ENCODE results near the gene PCDHGB7.
"Not testable (repeated sequence)": the region's sequence is repeated elsewhere in the genome, so short reads cannot be mapped to it uniquely, and the experiment has no call there.

PCDHGB7 gene

DNA sequence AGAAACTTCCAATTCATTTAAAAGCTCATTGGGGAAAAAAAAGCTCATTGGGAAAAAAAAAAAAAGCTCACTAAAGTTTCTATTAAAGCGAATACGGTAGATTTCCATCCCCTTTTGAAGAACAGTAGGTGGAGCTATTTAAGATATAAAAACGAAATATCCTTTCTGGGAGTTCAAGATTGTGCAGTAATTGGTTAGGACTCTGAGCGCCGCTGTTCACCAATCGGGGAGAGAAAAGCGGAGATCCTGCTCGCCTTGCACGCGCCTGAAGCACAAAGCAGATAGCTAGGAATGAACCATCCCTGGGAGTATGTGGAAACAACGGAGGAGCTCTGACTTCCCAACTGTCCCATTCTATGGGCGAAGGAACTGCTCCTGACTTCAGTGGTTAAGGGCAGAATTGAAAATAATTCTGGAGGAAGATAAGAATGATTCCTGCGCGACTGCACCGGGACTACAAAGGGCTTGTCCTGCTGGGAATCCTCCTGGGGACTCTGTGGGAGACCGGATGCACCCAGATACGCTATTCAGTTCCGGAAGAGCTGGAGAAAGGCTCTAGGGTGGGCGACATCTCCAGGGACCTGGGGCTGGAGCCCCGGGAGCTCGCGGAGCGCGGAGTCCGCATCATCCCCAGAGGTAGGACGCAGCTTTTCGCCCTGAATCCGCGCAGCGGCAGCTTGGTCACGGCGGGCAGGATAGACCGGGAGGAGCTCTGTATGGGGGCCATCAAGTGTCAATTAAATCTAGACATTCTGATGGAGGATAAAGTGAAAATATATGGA is 13.0 kb downstream of the PCDHGB7 start, which contains the start of gene PCDHGA12:
TSS of gene PCDHGA12 (plus strand) at position 176 of the 782 bp plus-strand sequence. CDS start at position 429, 253 bp downstream.
- no peak for DNase-seq

DNA sequence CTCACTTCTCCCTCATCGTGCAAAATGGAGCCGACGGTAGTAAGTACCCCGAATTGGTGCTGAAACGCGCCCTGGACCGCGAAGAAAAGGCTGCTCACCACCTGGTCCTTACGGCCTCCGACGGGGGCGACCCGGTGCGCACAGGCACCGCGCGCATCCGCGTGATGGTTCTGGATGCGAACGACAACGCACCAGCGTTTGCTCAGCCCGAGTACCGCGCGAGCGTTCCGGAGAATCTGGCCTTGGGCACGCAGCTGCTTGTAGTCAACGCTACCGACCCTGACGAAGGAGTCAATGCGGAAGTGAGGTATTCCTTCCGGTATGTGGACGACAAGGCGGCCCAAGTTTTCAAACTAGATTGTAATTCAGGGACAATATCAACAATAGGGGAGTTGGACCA is 13.8 kb downstream of the PCDHGB7 start:
- no peak for DNase-seq

DNA sequence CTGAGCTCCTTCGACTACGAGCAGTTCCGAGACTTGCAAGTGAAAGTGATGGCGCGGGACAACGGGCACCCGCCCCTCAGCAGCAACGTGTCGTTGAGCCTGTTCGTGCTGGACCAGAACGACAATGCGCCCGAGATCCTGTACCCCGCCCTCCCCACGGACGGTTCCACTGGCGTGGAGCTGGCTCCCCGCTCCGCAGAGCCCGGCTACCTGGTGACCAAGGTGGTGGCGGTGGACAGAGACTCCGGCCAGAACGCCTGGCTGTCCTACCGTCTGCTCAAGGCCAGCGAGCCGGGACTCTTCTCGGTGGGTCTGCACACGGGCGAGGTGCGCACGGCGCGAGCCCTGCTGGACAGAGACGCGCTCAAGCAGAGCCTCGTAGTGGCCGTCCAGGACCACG is 14.8 kb downstream of the PCDHGB7 start:
- not testable (repeated sequence) for DNase-seq

DNA sequence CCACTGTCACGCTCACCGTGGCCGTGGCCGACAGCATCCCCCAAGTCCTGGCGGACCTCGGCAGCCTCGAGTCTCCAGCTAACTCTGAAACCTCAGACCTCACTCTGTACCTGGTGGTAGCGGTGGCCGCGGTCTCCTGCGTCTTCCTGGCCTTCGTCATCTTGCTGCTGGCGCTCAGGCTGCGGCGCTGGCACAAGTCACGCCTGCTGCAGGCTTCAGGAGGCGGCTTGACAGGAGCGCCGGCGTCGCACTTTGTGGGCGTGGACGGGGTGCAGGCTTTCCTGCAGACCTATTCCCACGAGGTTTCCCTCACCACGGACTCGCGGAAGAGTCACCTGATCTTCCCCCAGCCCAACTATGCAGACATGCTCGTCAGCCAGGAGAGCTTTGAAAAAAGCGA is 15.2 kb downstream of the PCDHGB7 start:
- not testable (repeated sequence) for DNase-seq

DNA sequence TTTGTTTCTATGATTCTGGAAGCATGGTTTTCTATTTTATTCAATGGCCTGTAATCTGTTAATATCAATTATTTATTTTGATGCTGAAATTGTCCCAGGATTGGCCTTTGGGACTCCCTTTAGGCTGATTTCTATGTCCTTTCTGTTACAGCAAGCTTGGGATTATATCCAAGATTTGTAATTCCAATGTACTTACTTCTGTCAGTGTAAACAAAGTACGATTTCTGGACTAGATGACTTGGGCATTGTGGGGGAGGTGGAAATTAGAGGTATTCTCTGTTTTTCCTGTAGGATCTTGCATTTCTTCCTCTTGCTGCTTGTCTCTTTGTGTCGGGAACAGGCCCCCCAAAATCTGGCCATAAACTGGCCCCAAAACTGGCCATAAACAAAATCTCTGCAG is 16.5 kb downstream of the PCDHGB7 start:
- no peak for DNase-seq

DNA sequence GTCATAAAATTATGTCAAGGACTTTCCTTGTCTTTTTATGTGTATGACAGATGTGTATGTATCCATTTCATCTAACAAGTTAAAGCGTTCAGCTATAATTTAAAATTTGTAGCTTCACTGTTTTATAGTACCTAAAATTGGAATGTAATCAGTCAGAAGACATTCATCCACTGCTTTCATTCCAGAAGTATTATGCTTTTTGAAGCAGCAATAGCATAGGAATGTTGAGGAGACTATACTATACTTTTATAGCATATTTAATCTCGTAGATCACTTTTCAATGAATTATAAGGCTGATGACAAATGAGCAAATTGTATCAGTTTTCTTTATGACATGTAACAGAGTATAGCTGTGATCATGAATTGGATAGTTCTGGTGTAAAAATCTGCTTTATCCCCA is 19.7 kb downstream of the PCDHGB7 start:
- DNase-seq = no peak

DNA sequence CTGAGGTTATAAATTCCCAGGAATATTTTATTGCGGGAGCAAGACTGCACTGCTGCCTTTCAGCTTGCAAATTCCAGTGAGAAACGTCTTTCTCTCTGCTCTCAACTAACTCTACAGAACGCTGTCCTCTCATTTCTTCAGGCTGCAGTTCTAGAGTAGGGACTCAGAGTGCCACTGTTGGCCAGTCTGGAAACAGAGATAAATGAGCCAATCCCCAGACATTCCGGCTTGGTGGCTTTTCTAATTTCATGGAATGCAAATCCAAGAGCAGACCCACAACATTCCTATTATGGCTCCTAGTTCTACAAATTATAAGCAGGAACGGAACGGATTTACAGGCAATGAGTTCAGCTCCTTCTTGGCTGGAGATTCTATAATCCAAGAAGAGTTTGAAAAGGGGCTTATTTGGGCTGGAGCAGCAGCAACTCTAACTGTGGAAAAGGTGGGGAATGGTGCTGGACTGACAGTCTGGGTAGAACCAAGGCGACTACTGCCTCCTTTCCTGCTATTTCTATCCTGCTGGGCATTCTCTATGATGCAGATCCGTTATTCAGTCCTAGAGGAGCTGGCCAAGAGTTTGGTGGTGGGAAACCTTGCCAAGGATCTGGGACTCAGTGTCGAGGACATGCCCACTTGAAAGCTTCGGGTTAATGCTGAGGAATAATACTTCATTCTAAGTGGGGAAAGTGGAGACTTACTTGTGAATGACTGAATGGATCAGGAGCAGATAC is 22.1 kb downstream of the PCDHGB7 start:
- no peak for DNase-seq

DNA sequence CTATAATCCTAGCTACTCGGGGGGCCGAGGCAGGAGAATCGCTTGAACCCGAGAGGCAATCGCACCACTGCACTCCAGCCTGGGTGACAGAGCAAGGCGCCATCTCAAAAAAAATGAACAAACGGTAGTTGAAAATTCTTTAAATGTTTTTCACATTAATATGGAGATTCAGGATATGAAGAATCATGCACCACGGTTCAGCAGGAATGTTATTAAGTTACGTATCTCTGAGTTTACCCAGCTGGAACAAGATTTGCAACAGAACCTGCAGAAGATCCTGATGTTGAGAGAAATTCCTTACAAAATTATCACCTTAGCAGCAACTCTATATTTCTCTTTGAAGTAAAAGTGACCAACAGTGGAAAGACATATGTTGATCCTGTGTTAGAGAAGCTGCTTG is 22.9 kb downstream of the PCDHGB7 start:
- no peak for DNase-seq

DNA sequence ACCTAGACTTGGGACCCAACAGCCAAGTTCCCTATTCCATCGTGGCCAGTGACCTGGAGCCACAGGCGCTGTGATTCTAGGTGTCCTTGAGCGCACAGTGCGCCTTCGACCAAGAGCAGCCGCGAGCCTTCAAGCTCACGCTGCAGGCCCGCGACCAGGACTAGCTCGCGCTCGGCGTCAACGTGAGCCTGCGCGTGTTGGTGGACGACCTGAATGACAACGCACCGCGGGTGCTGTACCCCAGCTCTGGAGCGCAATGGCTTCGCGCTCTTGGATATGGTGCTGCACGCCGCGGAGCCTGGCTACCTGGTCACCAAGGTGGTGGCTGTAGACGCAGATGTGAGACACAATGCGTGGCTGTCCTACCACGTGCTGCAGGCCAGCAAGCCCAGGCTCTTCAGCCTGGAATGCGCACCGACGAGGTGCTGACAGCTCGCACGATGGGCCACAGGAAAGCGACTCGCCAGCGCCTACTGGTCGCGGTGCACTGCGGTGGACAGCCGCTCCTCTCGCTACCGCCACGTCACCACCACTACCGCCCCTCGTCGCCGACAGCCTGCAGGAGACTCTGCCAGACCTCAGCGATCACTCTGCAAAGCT is 24.2 kb downstream of the PCDHGB7 start:
- no peak for DNase-seq

DNA sequence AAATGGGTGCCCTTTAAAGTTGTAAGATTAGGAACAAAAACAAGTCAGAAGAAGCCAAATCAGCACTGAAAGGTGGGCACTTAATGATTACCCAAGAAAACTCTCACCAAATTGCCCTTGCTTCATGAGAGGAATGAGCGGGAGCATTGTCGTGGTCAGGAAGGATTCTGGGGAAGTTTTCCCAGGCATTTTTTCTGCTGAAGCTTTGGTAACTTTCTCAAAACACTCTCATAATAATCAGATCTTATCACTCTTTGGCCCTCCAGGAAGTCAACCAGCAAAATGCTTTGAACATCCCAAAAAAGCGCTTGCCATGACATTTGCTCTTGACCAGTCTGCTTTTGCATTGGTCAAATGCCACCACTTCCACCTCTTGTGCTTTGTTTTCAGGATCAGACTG is 47.9 kb downstream of the PCDHGB7 start:
- no peak for DNase-seq
